SK-N-SH (cell line): ENCODE results near the gene ANAPC2. TPM values are rescaled to one million over a fixed set of nuclear protein-coding genes. Genes with fewer than 3 reads are reported as not detected.

Experiments used
- CTCF ChIA-PET: fragments of 300-600, 350-600 bp; formaldehyde crosslinking; extraction: SDS; loops from one replicate; lab custom pipeline; 2021; lab: Yijun Ruan, JAX
- POLR2A ChIA-PET: fragments of 350-600 bp; sonication (Branson Sonifier 250); formaldehyde crosslinking; extraction: SDS; loops from one replicate; lab custom pipeline; 2020; ENCODE audit warnings: antibody characterized with exemption, inconsistent platforms; lab: Yijun Ruan, JAX
- DNase-seq: peaks from one replicate; pipeline ENCODE4 v3.0.0; 2012
- H2AFZ ChIP-seq: fragments of 200-600 bp; sonication (generic); 2 replicates; pipeline ENCODE4 v1.8.1; 2016; ENCODE audit warnings: antibody characterized with exemption, mild to moderate bottlenecking, low read depth
- H3F3A ChIP-seq: fragments of 200-600 bp; sonication (generic); replicated peaks from 2 replicates; pipeline ENCODE3; 2016; ENCODE audit warnings: antibody characterized with exemption, mild to moderate bottlenecking; ENCODE audit not compliant: insufficient read depth
- H3K27ac ChIP-seq, 2 experiments: fragments of 200-500 bp in 1 of 2; fragments of 200-600 bp in 1 of 2; sonication (Bioruptor generic) in 1 of 2; sonication (generic), shearing (Covaris generic) in 1 of 2; 2 replicates each; pipeline versions ENCODE4 v1.5.1 to v1.6.1; 2014 to 2016; ENCODE audit warnings: low read depth in 2 of 2, inconsistent platforms in 1 of 2, low read length in 1 of 2, mild to moderate bottlenecking in 1 of 2, mixed read lengths in 1 of 2
- H3K27me3 ChIP-seq: fragments of 200-600 bp; sonication (generic), shearing (Covaris generic); 2 replicates; pipeline ENCODE4 v1.6.1; 2016; ENCODE audit warnings: mixed run types; ENCODE audit not compliant: insufficient read depth
- H3K36me3 ChIP-seq, 2 experiments: fragments of 200-500 bp in 1 of 2; fragments of 200-600 bp in 1 of 2; sonication (Bioruptor generic) in 1 of 2; sonication (generic) in 1 of 2; replicated peaks in 1 of 2; 2 replicates each; pipeline versions ENCODE3 to v1.5.1; 2014 to 2016; ENCODE audit warnings: low read length in 1 of 2, mild to moderate bottlenecking in 1 of 2; ENCODE audit not compliant: insufficient read depth in 2 of 2, control insufficient read depth in 1 of 2
- H3K4me1 ChIP-seq, 2 experiments: fragments of 200-500 bp in 1 of 2; fragments of 200-600 bp in 1 of 2; sonication (Bioruptor generic) in 1 of 2; sonication (generic), shearing (Covaris generic) in 1 of 2; 2 replicates each; pipeline versions ENCODE4 v1.5.1 to v1.6.1; 2014 to 2016; ENCODE audit warnings: low read depth in 1 of 2, low read length in 1 of 2, mixed run types in 1 of 2; ENCODE audit not compliant: insufficient read depth in 2 of 2, control insufficient read depth in 1 of 2
- H3K4me2 ChIP-seq: fragments of 200-600 bp; sonication (generic), shearing (Covaris generic); 2 replicates; pipeline ENCODE4 v1.6.1; 2017; ENCODE audit warnings: mixed run types
- H3K4me3 ChIP-seq, 2 experiments: fragments of 200-500 bp in 1 of 2; fragments of 200-600 bp in 1 of 2; sonication (Bioruptor generic) in 1 of 2; sonication (generic), shearing (Covaris generic) in 1 of 2; 2 replicates each; pipeline versions ENCODE4 v1.5.1 to v1.8.1; 2014 to 2016; ENCODE audit warnings: low read depth in 2 of 2, inconsistent platforms in 1 of 2, low read length in 1 of 2, mild to moderate bottlenecking in 1 of 2, mixed read lengths in 1 of 2, moderate library complexity in 1 of 2
- H3K79me2 ChIP-seq: fragments of 200-600 bp; sonication (generic); 2 replicates; pipeline ENCODE4 v1.8.1; 2017; ENCODE audit warnings: mild to moderate bottlenecking; ENCODE audit not compliant: insufficient read depth
- H3K9ac ChIP-seq: fragments of 200-600 bp; sonication (generic); 2 replicates; pipeline ENCODE4 v1.6.1; 2017; ENCODE audit warnings: mixed run types
- H3K9me2 ChIP-seq: fragments of 200-600 bp; sonication (generic); 2 replicates; pipeline ENCODE4 v1.6.1; 2017; ENCODE audit warnings: mixed run types
- H3K9me3 ChIP-seq: fragments of 200-600 bp; sonication (generic); 2 replicates; pipeline ENCODE4 v1.6.1; 2017; ENCODE audit warnings: mixed run types, mild to moderate bottlenecking, moderate library complexity
- H4K20me1 ChIP-seq: fragments of 200-600 bp; sonication (generic); 2 replicates; pipeline ENCODE4 v1.6.1; 2017; ENCODE audit warnings: mild to moderate bottlenecking, mixed run types; ENCODE audit not compliant: insufficient read depth
- FOXJ3 ChIP-seq: sonication (generic); formaldehyde crosslinking; IDR thresholded peaks from 2 replicates; pipeline ENCODE4 v1.5.1; 2020; ENCODE audit warnings: mild to moderate bottlenecking, missing genetic modification reagents
- FOXM1 ChIP-seq: IDR thresholded peaks from 2 replicates; pipeline ENCODE4 v1.4.0; 2012; ENCODE audit warnings: low read depth, mild to moderate bottlenecking
- GATA2 ChIP-seq: sonication (generic); formaldehyde crosslinking; IDR thresholded peaks from 2 replicates; pipeline ENCODE4 v1.5.0; 2020; ENCODE audit warnings: mild to moderate bottlenecking, missing genetic modification reagents
- JUND ChIP-seq: IDR thresholded peaks from 2 replicates; pipeline ENCODE4 v1.4.0; 2012
- MEF2A ChIP-seq: IDR thresholded peaks from 2 replicates; pipeline ENCODE4 v1.4.0; 2012; ENCODE audit warnings: low read depth, borderline replicate concordance
- NRF1 ChIP-seq: IDR thresholded peaks from 2 replicates; pipeline ENCODE4 v1.6.1; 2012; ENCODE audit warnings: low read depth, mild to moderate bottlenecking, low read length
- POLR2AphosphoS5 ChIP-seq: IDR thresholded peaks from 2 replicates; pipeline ENCODE4 v1.6.1; 2012; ENCODE audit warnings: low read depth, low read length
- RAD21 ChIP-seq: IDR thresholded peaks from 2 replicates; pipeline ENCODE4 v1.6.1; 2012; ENCODE audit warnings: mild to moderate bottlenecking, low read length
- RFX5 ChIP-seq: IDR thresholded peaks from 2 replicates; pipeline ENCODE4 v1.6.1; 2012; ENCODE audit warnings: mild to moderate bottlenecking, improper control_type of control experiment, low read length
- RXRA ChIP-seq: IDR thresholded peaks from 2 replicates; pipeline ENCODE4 v1.4.0; 2012; ENCODE audit warnings: low read depth, mild to moderate bottlenecking, borderline replicate concordance
- SMC3 ChIP-seq: IDR thresholded peaks from 2 replicates; pipeline ENCODE4 v1.6.1; 2012; ENCODE audit warnings: low read depth, low read length, improper control_type of control experiment
- WGBS: methylation state at CpG from one replicate; pipeline ENCODE4 v1.1.6; 2017; ENCODE audit warnings: low lambda C conversion rate; 5-methylcytosine and 5-hydroxymethylcytosine counted together
- polyA plus RNA-seq, 3 experiments: library from polyadenylated mRNA; depleted of rRNA; stranded (reverse); fragments of >200 nt; gene quantifications; 2 replicates each; pipeline ENCODE4 v1.2.3, GENCODE V29; 2012
- TF ChIP-seq, protein P1 (sequence below): IDR thresholded peaks from 2 replicates; pipeline ENCODE4 v1.6.1; 2012; ENCODE audit warnings: mild to moderate bottlenecking, low read depth, low read length, moderate library complexity
- TF ChIP-seq, protein P2 (sequence below): IDR thresholded peaks from 2 replicates; pipeline ENCODE4 v1.4.0; 2012; ENCODE audit warnings: low read depth, borderline replicate concordance
- TF ChIP-seq, protein P3 (sequence below): fragments of 150-350 bp; IDR thresholded peaks from 2 replicates; pipeline ENCODE4 v1.6.1; 2016; ENCODE audit warnings: mild to moderate bottlenecking, low read depth, low read length

ANAPC2 gene
- polyA plus RNA-seq, 1 of the 3 experiments (the other 2 are of a cell fraction): 35.1 TPM

DNA sequence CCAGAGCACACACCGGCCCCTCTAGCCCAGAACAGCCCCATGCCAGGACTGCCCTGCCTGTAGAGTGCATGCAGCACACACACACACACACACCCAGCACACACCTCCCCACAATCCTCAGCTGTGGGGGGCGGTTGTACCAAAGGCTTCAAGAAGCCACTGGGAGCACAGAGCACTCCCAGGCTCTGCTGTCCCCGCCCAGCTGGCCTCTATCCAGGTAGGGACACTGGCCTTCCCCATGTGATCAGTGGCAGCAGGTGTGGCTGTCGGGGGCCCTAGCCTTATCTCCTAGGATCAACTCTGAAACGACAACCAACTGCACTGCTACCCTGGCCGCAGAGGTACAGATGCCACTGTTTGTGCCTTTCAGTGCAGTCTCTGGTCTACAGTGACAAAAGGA, 2.0 kb downstream of the ANAPC2 start:
- Histone ChIP-seq H2AFZ (no peak overlapping the region), H3K9me2 (no peaks in the 10 kb centered on the region), H3K4me3 (no peak overlapping the region), H4K20me1 (peaks cover 22% of the 10 kb centered on the region), H3K4me1 (peaks cover 12 to 35% of the 10 kb centered on the region in 2 experiments; a peak in 3 of 4 replicates), H3K9ac (no peak overlapping the region), H3K27me3 (no peaks in the 10 kb centered on the region), H3K36me3 (peaks cover 3 to 53% of the 10 kb centered on the region in 2 experiments), H3K9me3 (no peaks in the 10 kb centered on the region), H3K79me2 (peaks cover 47% of the 10 kb centered on the region), H3F3A (peaks cover 16% of the 10 kb centered on the region), H3K27ac (no peak overlapping the region), H3K4me2 (peak overlapping the region; percentile 99)
- WGBS: 53% methylated on average over 3 of the region's 6 CpGs
- POLR2A ChIA-PET: no interaction called here
- no peak for TF ChIP-seq JUND
- TF ChIP-seq SMC3: no peak
- TF ChIP-seq GATA2: no peak
- TF ChIP-seq POLR2AphosphoS5: no peak
- no peak for TF ChIP-seq RXRA
- TF ChIP-seq, protein P1, sequence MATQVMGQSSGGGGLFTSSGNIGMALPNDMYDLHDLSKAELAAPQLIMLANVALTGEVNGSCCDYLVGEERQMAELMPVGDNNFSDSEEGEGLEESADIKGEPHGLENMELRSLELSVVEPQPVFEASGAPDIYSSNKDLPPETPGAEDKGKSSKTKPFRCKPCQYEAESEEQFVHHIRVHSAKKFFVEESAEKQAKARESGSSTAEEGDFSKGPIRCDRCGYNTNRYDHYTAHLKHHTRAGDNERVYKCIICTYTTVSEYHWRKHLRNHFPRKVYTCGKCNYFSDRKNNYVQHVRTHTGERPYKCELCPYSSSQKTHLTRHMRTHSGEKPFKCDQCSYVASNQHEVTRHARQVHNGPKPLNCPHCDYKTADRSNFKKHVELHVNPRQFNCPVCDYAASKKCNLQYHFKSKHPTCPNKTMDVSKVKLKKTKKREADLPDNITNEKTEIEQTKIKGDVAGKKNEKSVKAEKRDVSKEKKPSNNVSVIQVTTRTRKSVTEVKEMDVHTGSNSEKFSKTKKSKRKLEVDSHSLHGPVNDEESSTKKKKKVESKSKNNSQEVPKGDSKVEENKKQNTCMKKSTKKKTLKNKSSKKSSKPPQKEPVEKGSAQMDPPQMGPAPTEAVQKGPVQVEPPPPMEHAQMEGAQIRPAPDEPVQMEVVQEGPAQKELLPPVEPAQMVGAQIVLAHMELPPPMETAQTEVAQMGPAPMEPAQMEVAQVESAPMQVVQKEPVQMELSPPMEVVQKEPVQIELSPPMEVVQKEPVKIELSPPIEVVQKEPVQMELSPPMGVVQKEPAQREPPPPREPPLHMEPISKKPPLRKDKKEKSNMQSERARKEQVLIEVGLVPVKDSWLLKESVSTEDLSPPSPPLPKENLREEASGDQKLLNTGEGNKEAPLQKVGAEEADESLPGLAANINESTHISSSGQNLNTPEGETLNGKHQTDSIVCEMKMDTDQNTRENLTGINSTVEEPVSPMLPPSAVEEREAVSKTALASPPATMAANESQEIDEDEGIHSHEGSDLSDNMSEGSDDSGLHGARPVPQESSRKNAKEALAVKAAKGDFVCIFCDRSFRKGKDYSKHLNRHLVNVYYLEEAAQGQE: no peak
- TF ChIP-seq RFX5: no peak
- TF ChIP-seq RAD21: no peak
- TF ChIP-seq, protein P2, sequence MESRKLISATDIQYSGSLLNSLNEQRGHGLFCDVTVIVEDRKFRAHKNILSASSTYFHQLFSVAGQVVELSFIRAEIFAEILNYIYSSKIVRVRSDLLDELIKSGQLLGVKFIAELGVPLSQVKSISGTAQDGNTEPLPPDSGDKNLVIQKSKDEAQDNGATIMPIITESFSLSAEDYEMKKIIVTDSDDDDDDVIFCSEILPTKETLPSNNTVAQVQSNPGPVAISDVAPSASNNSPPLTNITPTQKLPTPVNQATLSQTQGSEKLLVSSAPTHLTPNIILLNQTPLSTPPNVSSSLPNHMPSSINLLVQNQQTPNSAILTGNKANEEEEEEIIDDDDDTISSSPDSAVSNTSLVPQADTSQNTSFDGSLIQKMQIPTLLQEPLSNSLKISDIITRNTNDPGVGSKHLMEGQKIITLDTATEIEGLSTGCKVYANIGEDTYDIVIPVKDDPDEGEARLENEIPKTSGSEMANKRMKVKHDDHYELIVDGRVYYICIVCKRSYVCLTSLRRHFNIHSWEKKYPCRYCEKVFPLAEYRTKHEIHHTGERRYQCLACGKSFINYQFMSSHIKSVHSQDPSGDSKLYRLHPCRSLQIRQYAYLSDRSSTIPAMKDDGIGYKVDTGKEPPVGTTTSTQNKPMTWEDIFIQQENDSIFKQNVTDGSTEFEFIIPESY: no peak
- TF ChIP-seq, protein P3, sequence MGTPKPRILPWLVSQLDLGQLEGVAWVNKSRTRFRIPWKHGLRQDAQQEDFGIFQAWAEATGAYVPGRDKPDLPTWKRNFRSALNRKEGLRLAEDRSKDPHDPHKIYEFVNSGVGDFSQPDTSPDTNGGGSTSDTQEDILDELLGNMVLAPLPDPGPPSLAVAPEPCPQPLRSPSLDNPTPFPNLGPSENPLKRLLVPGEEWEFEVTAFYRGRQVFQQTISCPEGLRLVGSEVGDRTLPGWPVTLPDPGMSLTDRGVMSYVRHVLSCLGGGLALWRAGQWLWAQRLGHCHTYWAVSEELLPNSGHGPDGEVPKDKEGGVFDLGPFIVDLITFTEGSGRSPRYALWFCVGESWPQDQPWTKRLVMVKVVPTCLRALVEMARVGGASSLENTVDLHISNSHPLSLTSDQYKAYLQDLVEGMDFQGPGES: no peak
- TF ChIP-seq FOXM1: no peak
- TF ChIP-seq MEF2A: no peak
- TF ChIP-seq NRF1: no peak
- TF ChIP-seq FOXJ3 (CRISPR knock-in tag): no peak
- CTCF ChIA-PET: interaction anchor here (1.4 to 3.5 kb wide), 2 partner anchors 14 to 50 kb away, joined by 4 to 24 read pairs; partner anchors contain the start of genes LRRC26 and TMEM210
- no peak for DNase-seq
